Mesothelial cell of epicardium (in vitro differentiated cells): ENCODE measurements around the gene CDC42EP4. TPM values are rescaled to one million over a fixed set of nuclear protein-coding genes. Genes with fewer than 3 reads are reported as not detected.

Source experiments
- DNase-seq, 2 experiments: peaks; one replicate each; pipeline ENCODE4 v3.0.0; 2021; ENCODE audit warnings: low spot score in 2 of 2; ENCODE audit not compliant: unreplicated experiment in 2 of 2
- H3K27ac Mint-ChIP-seq: 2 replicates; pipeline ENCODE4 v1.8.0; 2021; ENCODE audit warnings: mixed read lengths
- H3K27me3 Mint-ChIP-seq: 2 replicates; pipeline ENCODE4 v1.8.0; 2021; ENCODE audit warnings: low read depth, mixed read lengths
- H3K36me3 Mint-ChIP-seq: 2 replicates; pipeline ENCODE4 v1.8.0; 2021; ENCODE audit warnings: mixed read lengths
- H3K4me1 Mint-ChIP-seq: 2 replicates; pipeline ENCODE4 v1.8.0; 2021; ENCODE audit warnings: mixed read lengths
- H3K4me3 Mint-ChIP-seq: 2 replicates; pipeline ENCODE4 v1.8.0; 2021; ENCODE audit warnings: mild to moderate bottlenecking, moderate library complexity, mixed read lengths
- H3K9me3 Mint-ChIP-seq: 2 replicates; pipeline ENCODE4 v1.8.0; 2021; ENCODE audit warnings: mixed read lengths
- total RNA-seq: library from RNA; stranded (reverse); gene quantifications from 3 replicates; pipeline ENCODE4 v1.2.1, GENCODE V29; 2021
- TF ChIP-seq, protein P1 (sequence below): fragments of 200-600 bp; sonication (generic); IDR thresholded peaks from one replicate; pipeline ENCODE4 v1.5.0; 2021; ENCODE audit warnings: antibody characterized with exemption; ENCODE audit not compliant: unreplicated experiment

Gene CDC42EP4
- total RNA-seq, 1 donor from 2014 or later, result 70.3 TPM

DNA sequence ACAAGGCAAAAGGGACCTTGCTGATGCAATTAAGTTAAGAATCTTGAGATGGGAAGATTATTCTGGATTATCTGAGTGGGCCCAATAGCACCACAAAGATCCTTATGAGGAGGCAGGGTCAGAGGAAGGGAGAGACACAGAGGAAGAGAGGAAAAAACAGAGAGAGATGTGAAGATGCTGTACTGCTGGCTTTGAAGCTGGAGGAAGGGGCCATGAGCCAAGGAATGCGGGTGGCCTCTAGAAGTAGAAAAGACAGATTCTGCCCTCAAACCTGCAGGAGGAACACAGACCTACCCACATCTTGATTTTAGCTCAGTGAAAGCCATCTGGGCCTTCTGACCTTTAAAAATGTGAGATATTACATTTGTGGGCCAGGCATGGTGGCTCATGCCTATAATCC, 42.0 kb downstream of the CDC42EP4 start:
- no peak overlapping the region for H3K27ac Mint-ChIP-seq
- H3K27me3 Mint-ChIP-seq, result no peaks in the 10 kb centered on the region
- no peaks in the 10 kb centered on the region for H3K4me1 Mint-ChIP-seq
- H3K9me3 Mint-ChIP-seq, result no peaks in the 10 kb centered on the region
- TF ChIP-seq, protein P1, sequence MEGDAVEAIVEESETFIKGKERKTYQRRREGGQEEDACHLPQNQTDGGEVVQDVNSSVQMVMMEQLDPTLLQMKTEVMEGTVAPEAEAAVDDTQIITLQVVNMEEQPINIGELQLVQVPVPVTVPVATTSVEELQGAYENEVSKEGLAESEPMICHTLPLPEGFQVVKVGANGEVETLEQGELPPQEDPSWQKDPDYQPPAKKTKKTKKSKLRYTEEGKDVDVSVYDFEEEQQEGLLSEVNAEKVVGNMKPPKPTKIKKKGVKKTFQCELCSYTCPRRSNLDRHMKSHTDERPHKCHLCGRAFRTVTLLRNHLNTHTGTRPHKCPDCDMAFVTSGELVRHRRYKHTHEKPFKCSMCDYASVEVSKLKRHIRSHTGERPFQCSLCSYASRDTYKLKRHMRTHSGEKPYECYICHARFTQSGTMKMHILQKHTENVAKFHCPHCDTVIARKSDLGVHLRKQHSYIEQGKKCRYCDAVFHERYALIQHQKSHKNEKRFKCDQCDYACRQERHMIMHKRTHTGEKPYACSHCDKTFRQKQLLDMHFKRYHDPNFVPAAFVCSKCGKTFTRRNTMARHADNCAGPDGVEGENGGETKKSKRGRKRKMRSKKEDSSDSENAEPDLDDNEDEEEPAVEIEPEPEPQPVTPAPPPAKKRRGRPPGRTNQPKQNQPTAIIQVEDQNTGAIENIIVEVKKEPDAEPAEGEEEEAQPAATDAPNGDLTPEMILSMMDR, result no peak
- no peak for DNase-seq
- no peaks in the 10 kb centered on the region for H3K36me3 Mint-ChIP-seq
- H3K4me3 Mint-ChIP-seq, result no peak overlapping the region

DNA sequence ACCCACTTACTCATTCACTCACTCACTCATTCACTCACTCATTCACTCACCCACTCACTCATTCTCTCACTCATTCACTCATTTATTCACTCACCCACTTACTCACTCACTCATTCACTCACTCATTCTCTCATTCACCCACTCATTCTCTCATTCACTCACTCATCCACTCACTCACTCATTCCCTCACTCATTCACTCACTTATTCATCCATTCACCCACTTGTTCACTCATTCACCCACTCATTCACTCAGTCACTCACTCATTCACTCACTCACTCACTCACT, 42.5 kb downstream of the CDC42EP4 start:
- H3K9me3 Mint-ChIP-seq, result no peaks in the 10 kb centered on the region
- H3K4me1 Mint-ChIP-seq, result no peaks in the 10 kb centered on the region
- H3K36me3 Mint-ChIP-seq, result no peaks in the 10 kb centered on the region
- no peak overlapping the region for H3K27ac Mint-ChIP-seq
- no peaks in the 10 kb centered on the region for H3K27me3 Mint-ChIP-seq
- H3K4me3 Mint-ChIP-seq, result no peak overlapping the region
- TF ChIP-seq, protein P1, result no peak
- no peak for DNase-seq

DNA sequence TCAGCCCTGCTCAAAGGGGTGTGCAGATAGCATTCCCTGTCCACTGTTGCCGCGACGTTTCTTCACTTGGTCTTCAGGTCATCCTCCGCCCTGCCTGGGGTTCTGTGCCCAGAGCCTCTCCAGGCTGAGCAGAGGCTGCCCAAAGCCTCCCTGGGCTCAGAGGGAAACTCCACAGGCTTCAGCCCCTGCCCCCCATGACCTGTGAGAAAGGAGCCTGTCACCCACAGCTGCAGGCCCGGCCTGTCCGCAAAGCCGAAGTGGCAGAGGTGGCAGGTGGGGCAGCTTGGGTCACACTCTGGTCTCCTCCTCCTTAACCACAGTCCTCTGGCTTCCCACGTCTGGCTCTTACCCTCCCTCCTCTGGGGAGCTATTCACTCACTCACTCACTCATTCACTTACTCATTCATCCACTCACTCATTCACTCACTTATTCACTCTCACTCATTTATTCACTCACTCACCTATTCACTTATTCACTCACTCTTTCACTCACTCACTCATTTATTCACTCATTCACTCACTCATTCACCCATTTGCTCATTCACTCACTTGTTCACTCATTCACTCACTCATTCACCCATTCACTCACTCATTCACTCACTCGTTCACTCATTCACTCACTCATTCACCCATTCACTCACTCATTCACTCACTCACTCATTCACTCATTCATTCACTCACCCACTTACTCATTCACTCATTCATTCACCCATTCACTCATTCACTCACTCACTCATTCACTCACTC, 43.0 kb downstream of the CDC42EP4 start:
- TF ChIP-seq, protein P1, result no peak
- Mint-ChIP-seq H3K4me3 (no peak overlapping the region), H3K9me3 (no peaks in the 10 kb centered on the region), H3K4me1 (no peaks in the 10 kb centered on the region), H3K36me3 (no peaks in the 10 kb centered on the region), H3K27me3 (no peaks in the 10 kb centered on the region), H3K27ac (no peak overlapping the region)
- DNase-seq, result no peak

DNA sequence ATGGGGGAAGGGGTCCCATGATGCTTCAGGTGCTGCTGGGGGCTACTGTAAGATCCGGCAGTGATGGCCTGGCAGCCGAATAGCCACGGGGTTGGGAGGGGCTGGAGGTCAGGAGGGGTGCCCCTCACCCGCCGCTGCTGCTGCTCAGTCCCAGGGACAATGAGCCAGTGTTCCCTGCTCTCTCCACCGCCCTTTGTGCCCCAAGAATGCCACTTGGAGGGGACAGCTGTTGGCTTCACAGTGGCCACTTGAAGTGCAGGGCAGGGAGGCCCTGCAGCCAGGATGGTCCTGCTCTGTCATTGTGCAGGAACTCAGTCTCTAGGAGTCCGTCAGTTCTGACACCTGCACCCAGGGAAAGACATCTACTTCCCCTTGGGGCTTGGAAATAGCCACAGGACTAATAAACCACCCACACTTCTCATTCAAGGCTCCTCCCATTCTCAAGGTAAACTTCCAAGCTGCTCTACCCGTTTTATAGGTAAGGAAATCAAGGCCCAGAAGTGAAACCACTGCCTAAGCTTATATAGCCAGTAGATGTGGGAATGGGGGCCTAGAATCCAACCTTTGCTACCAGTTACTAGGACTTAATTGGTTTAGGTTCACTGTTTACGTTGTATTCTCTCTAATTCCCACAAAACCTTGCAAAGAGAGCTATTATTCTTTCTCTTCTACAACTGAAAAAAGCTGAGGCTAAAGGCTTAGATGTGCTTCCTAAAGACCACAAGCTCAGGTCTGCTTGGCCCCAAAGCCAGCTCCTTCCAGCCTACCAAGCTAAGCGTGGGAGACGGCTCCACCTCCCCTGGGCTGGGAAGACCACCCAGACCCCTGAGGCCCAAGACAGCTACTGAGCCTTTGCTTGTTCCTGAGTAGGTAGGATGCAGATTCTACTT, 43.9 kb downstream of the CDC42EP4 start:
- Mint-ChIP-seq H3K27ac (no peak overlapping the region), H3K4me1 (peaks cover 7% of the 10 kb centered on the region), H3K4me3 (no peak overlapping the region), H3K36me3 (no peaks in the 10 kb centered on the region), H3K9me3 (no peaks in the 10 kb centered on the region), H3K27me3 (no peaks in the 10 kb centered on the region)
- no peak for DNase-seq
- TF ChIP-seq, protein P1, result no peak

DNA sequence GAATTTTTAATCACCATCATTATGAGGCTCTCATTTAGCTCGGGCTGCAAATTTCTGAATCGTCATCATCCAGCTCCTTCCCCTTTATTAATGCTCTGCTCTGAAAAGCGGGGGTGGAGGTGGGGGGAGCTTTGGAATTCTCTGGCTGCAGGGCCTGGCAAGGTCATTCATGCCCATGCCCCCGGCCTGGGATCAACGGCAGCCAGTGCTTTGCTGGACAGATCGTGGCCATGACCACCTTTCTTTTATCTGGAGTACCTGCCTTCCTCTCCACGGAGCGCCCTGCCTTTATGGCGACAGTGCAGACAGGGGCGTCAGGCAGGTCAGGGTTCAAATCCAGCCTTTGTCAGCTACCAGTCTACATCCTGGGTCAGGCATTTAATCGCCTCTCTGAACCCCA, 45.0 kb downstream of the CDC42EP4 start:
- no peaks in the 10 kb centered on the region for H3K27me3 Mint-ChIP-seq
- no peaks in the 10 kb centered on the region for H3K36me3 Mint-ChIP-seq
- no peaks in the 10 kb centered on the region for H3K9me3 Mint-ChIP-seq
- TF ChIP-seq, protein P1, result no peak
- no peak for DNase-seq
- no peak overlapping the region for H3K4me3 Mint-ChIP-seq
- H3K27ac Mint-ChIP-seq, result no peak overlapping the region
- H3K4me1 Mint-ChIP-seq, result peaks cover 17% of the 10 kb centered on the region
